GM13976 (cell line): ENCODE data around the gene CSNK1G2.
A peak's percentile ranks its signal among the peaks of the same experiment; 100 is the strongest.

Experiments used
- DNase-seq: peaks from one replicate; pipeline ENCODE4 v3.0.0; 2012; ENCODE audit warnings: low spot score
- CTCF ChIP-seq: IDR thresholded peaks from 2 replicates; pipeline ENCODE4 v1.5.1; 2012; ENCODE audit warnings: borderline replicate concordance, mild to moderate bottlenecking; ENCODE audit not compliant: insufficient read depth; ENCODE audit errors: extremely low read depth, missing control alignments, control extremely low read depth
- in situ Hi-C: fragments of 300-500 bp; cut with MboI; formaldehyde crosslinking; loops from one replicate; pipeline ENCODE4 v1.12.0; 2022; ENCODE audit warnings: low sequenced_read_pairs, mixed read lengths, inconsistent platforms; ENCODE audit not compliant: unreplicated experiment

The CSNK1G2 gene

GRCh38 chr19:1942078-1942933 is 1.3 kb downstream of the CSNK1G2 start:
- in situ Hi-C loops = no loop called here
- no peak for TF ChIP-seq CTCF
- DNase-seq = peak; percentile 86

GRCh38 chr19:1942934-1943555 is 2.1 kb downstream of the CSNK1G2 start:
- no peak for DNase-seq
- in situ Hi-C loops = no loop called here
- no peak for TF ChIP-seq CTCF

GRCh38 chr19:1943661-1944087 is 2.7 kb downstream of the CSNK1G2 start:
- no peak for TF ChIP-seq CTCF
- in situ Hi-C loops = no loop called here
- DNase-seq = no peak

- DNase-seq = no peak
These were observed 3.3 kb downstream of the CSNK1G2 start for GRCh38 chr19:1944088-1944915.

GRCh38 chr19:1944916-1945561 is 4.1 kb downstream of the CSNK1G2 start:
- DNase-seq = no peak
- no peak for TF ChIP-seq CTCF
- in situ Hi-C loops = no loop called here

More at GRCh38 chr19:1944088-1944915, 3.3 kb downstream of the CSNK1G2 start:
- in situ Hi-C loops = no loop called here
- no peak for TF ChIP-seq CTCF

- no peak for DNase-seq
These were observed 4.9 kb downstream of the CSNK1G2 start for GRCh38 chr19:1945899-1946298.

More at GRCh38 chr19:1945899-1946298, 4.9 kb downstream of the CSNK1G2 start:
- in situ Hi-C loops = no loop called here
- TF ChIP-seq CTCF = peak; percentile 31
